Tibial nerve (tissue), 4 donors: ENCODE measurements around the gene FRY.

Source experiments
- CTCF ChIP-seq, 5 experiments: fragments of 200-600 bp in 3 of 5; fragments of 450-650 bp in 2 of 5; sonication (generic) in 3 of 5; IDR thresholded peaks; one replicate each; pipeline ENCODE4 v1.5.1; 2016 to 2019; ENCODE audit warnings: antibody characterized with exemption in 5 of 5, mild to moderate bottlenecking in 3 of 5, moderate library complexity in 2 of 5
- EP300 ChIP-seq, 2 donors: sonication (generic); formaldehyde crosslinking; IDR thresholded peaks; one replicate each; pipeline ENCODE4 v1.6.1; 2017; ENCODE audit warnings: antibody characterized with exemption in 2 of 2, mild to moderate bottlenecking in 1 of 2

- TF ChIP-seq CTCF (IDR thresholded peaks at IDR 0.05) (no peak), EP300 (IDR thresholded peaks at IDR 0.05) (no peak)
Observed at GRCh38 chr13:32299893-32300292, 268.3 kb downstream of the FRY start.
